ENCODE results near the gene ERC1.

DNA sequence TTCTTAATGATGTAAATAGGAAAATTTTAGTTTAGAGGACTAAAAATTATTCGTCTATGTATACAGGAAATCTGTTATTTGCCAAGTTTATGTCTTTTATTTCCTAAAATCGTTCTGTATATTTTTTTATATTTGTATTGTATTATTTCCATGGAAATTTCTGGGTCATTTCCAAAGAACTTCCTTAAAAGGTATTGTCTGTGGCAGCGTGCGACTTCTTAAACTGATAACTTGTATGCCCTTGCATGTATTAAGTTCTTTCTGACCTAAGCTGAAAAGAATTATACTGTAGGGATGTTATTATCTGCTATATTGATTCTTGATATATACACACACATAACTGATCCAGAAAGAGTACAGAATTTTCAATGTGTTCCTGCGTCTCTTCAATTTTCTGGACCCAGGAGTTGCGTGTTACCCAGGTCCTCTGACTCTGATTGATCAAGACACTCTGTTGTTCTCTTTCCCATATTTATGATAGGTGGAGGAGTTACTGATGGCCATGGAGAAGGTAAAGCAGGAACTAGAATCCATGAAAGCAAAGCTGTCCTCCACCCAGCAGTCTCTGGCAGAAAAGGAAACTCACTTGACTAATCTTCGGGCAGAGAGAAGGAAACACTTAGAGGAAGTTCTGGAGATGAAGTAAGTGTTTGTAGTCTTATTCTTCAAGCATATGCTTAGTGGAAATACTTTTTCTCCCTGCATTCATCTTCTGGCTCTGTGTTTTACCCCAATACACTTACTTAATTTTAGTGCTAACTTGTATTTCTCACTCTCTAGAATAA is 298.5 kb downstream of the ERC1 start:
- TF ChIP-seq EZH2 (IDR thresholded peaks at IDR 0.05; ENCODE audit: borderline replicate concordance, low read depth, low read length, severe bottlenecking) (no peak), POLR2A (IDR thresholded peaks at IDR 0.05; ENCODE audit: low read depth, low read length) (no peak)
